Testis (tissue), 2 donors: Measurements from ENCODE around the gene PNMA6F.
"Not testable (repeated sequence)": the region's sequence is repeated elsewhere in the genome, so short reads cannot be mapped to it uniquely, and the experiment has no call there.

Experiments
- POLR2A ChIP-seq: fragments of 450-650 bp; IDR thresholded peaks from one replicate; pipeline ENCODE4 v1.6.1; 2017; ENCODE audit warnings: antibody characterized with exemption, mild to moderate bottlenecking, moderate library complexity
- TF ChIP-seq, protein P1 (sequence below), 3 experiments: fragments of 450-650 bp in 2 of 3; fragments of 200-600 bp in 1 of 3; sonication (generic) in 1 of 3; IDR thresholded peaks; one replicate each; pipeline ENCODE4 v1.5.1; 2016 to 2019; ENCODE audit warnings: antibody characterized with exemption in 3 of 3, mild to moderate bottlenecking in 2 of 3, moderate library complexity in 1 of 3

DNA sequence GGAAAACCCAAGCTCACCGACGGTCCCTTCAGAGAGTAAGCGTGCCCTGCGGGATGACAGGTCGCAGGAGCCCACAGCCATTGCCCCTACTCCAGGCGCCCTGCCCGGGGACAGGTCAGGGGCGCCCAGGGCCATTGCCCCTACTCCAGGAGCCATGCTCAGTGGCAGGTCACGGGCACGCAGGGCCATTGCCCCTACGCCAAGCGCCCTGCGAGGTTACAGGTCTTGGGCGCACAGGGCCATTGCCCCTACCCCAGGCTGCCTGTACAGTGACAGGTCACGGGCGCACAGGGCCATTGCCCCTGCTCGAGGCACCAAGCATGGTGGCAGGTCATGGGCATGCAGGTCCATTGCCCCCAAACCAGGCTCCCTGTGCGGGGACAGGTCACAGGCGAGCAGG is 49.5 kb downstream of the PNMA6F start:
- TF ChIP-seq, protein P1, sequence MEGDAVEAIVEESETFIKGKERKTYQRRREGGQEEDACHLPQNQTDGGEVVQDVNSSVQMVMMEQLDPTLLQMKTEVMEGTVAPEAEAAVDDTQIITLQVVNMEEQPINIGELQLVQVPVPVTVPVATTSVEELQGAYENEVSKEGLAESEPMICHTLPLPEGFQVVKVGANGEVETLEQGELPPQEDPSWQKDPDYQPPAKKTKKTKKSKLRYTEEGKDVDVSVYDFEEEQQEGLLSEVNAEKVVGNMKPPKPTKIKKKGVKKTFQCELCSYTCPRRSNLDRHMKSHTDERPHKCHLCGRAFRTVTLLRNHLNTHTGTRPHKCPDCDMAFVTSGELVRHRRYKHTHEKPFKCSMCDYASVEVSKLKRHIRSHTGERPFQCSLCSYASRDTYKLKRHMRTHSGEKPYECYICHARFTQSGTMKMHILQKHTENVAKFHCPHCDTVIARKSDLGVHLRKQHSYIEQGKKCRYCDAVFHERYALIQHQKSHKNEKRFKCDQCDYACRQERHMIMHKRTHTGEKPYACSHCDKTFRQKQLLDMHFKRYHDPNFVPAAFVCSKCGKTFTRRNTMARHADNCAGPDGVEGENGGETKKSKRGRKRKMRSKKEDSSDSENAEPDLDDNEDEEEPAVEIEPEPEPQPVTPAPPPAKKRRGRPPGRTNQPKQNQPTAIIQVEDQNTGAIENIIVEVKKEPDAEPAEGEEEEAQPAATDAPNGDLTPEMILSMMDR (IDR thresholded peaks at IDR 0.05): not testable (repeated sequence)
- not testable (repeated sequence) for TF ChIP-seq POLR2A
